ENCODE data around the gene ROBO1.

ROBO1 gene

DNA sequence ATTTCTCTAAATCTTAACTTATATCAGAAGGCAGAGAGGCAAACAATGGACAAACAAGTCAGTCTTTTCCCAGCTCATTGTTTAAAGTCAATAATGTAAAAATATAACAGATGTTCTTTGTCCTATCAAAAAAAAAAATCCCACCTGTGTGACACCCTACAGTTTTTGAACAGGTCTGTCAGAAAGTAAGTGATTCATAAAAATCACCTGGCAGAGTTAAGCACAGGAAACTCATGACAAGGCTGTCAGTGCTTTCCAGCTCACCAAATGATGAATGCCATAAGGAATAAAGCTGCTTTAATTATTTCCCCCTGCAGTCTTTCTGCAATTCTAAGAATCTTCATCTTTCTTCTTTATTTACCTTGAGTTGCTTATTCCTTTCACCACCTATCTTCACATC lies 30.3 kb downstream of the ROBO1 start:
- H3K4me1 Mint-ChIP-seq (ENCODE audit: low read depth) = no peaks in the 10 kb centered on the region
- peaks cover 19% of the 10 kb centered on the region for H3K9me3 Mint-ChIP-seq
- H3K27ac Mint-ChIP-seq = no peak overlapping the region
- no peaks in the 10 kb centered on the region for H3K36me3 Mint-ChIP-seq (ENCODE audit: low read depth)
- H3K4me3 Mint-ChIP-seq = no peak overlapping the region
- no peak for DNase-seq
- H3K27me3 Mint-ChIP-seq = no peaks in the 10 kb centered on the region

DNA sequence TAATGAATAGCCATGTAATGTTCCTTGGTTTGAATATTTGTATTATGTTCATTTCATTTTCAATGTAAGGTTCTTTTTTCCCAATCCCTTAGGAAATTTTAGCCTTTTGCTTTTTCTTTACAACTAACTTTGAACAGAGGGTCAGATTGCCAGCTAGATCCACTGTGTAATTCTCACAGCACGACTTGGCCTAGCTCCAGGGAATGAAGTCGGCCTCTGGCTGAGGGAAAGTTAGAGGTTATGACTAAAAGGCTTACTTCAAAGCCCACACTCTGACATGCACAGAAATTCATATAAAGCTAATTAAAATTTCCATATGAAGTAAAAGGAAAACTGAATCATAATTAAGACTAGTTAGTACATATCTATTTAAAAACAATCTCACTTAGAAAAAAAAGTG lies 38.7 kb downstream of the ROBO1 start:
- H3K9me3 Mint-ChIP-seq = peaks cover 30% of the 10 kb centered on the region
- no peaks in the 10 kb centered on the region for H3K4me1 Mint-ChIP-seq (ENCODE audit: low read depth)
- no peaks in the 10 kb centered on the region for H3K27me3 Mint-ChIP-seq
- no peak for DNase-seq
- H3K4me3 Mint-ChIP-seq = no peak overlapping the region
- no peaks in the 10 kb centered on the region for H3K36me3 Mint-ChIP-seq (ENCODE audit: low read depth)
- no peak overlapping the region for H3K27ac Mint-ChIP-seq

DNA sequence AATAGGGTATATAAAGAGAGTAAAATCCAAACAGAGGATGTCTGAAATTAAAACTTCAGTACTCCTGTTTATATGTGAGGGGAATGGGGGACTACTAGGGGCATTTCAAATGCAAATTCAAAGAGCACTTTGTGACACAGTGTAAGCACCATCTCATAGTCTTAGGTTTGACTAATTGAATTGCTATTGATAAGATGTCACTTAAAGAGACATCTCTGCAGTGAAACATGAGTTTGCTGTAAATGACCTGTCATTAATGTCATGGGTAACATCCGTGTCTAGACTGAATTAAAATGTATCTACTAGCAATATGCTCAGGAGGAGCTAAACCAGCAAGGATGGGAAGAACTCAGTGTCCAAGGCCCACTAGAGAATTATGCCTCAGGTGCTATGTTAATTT lies 41.0 kb downstream of the ROBO1 start:
- no peak for DNase-seq
- H3K9me3 Mint-ChIP-seq = peaks cover 19% of the 10 kb centered on the region
- no peaks in the 10 kb centered on the region for H3K4me1 Mint-ChIP-seq (ENCODE audit: low read depth)
- no peak overlapping the region for H3K27ac Mint-ChIP-seq
- no peak overlapping the region for H3K4me3 Mint-ChIP-seq
- no peaks in the 10 kb centered on the region for H3K27me3 Mint-ChIP-seq
- H3K36me3 Mint-ChIP-seq (ENCODE audit: low read depth) = no peaks in the 10 kb centered on the region

DNA sequence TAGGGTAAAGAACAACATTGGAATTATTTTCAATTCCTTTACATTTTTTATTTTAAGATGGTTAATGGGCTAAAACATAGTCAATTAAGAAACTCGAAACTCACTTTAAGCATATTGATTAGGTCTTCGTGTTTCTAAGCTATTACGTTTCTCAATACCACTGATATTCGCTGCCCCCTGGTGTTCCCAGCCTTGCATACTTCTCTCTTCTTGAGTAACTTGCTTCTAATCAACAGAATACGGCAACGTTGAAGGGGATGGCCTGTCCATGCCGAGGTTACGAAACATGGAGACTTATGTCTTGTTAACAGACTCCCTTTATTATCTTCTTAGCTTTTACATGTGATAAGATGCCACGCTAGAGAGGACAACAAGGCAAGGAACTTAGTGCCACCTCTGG lies 43.6 kb downstream of the ROBO1 start:
- H3K9me3 Mint-ChIP-seq = peaks cover 12% of the 10 kb centered on the region
- H3K27me3 Mint-ChIP-seq = no peaks in the 10 kb centered on the region
- no peak overlapping the region for H3K27ac Mint-ChIP-seq
- H3K4me1 Mint-ChIP-seq (ENCODE audit: low read depth) = no peaks in the 10 kb centered on the region
- no peak overlapping the region for H3K4me3 Mint-ChIP-seq
- no peaks in the 10 kb centered on the region for H3K36me3 Mint-ChIP-seq (ENCODE audit: low read depth)
- DNase-seq = no peak

DNA sequence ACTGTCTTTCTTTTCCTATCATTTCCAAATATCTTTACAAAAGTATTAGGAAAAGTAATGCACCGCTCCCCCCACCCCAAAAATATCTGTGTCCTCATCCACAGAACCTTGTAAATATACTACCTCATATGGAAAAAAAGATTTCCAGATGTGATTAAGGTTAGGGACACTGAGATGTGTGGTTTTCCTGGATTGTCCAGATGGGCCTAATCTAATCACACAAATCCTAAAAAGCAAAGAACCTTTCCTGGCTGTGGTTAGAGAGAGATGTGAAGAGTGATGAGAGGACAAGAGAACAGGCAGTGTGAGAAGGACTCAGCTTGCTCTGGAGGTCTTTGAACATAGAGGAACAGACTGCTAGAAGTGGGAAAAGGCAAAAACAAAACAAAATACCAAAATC lies 77.7 kb downstream of the ROBO1 start:
- no peak for DNase-seq
- no peak overlapping the region for H3K27ac Mint-ChIP-seq

DNA sequence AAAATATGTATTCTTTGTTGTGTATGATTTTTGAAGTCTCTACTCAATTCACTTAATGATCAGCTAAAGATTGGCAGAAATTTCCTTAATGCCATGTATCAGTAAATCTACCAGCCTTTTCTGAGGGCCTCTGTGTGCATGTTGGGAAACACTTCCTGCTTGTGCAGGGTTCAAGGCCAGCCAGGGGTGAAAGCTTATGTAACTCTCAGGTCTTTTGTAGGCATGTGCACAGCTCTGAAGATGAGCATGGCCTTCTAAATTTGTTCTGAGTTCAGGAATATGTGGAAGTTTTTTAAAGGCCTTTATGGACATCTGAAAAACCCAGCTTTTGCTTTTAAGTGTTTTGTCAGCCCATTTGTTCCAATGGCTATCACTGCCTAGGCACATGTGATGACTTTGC lies 82.7 kb downstream of the ROBO1 start:
- Mint-ChIP-seq H3K27me3 (no peaks in the 10 kb centered on the region), H3K36me3 (ENCODE audit: low read depth) (no peaks in the 10 kb centered on the region), H3K4me3 (no peak overlapping the region), H3K27ac (no peak overlapping the region), H3K4me1 (ENCODE audit: low read depth) (no peaks in the 10 kb centered on the region), H3K9me3 (peaks cover 14% of the 10 kb centered on the region)
- no peak for DNase-seq

More for the DNA sequence above, 77.7 kb downstream of the ROBO1 start:
- H3K36me3 Mint-ChIP-seq (ENCODE audit: low read depth) = no peaks in the 10 kb centered on the region
- H3K27me3 Mint-ChIP-seq = no peaks in the 10 kb centered on the region
- peaks cover 11% of the 10 kb centered on the region for H3K9me3 Mint-ChIP-seq
- H3K4me3 Mint-ChIP-seq = no peak overlapping the region
- H3K4me1 Mint-ChIP-seq (ENCODE audit: low read depth) = no peaks in the 10 kb centered on the region

DNA sequence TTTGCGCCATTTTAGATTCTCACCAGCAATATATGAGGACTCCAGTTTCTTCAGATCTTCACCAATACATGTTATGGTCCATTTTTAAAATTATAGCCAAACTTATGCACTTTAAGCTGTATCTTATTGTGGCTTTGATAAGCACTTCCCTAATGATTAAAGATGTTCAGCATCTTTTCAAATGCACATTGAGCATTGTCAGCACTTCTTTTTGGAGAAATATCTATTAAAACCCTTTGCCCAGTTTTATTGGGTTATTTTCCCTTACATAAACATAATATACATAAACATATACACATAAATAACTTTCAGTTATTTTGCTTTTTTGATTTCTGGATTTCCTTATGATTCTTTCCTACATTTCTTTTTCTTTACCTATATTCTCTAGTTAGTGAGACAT lies 83.8 kb downstream of the ROBO1 start:
- no peak overlapping the region for H3K4me3 Mint-ChIP-seq
- no peaks in the 10 kb centered on the region for H3K4me1 Mint-ChIP-seq (ENCODE audit: low read depth)
- peaks cover 19% of the 10 kb centered on the region for H3K9me3 Mint-ChIP-seq
- no peak overlapping the region for H3K27ac Mint-ChIP-seq
- no peaks in the 10 kb centered on the region for H3K36me3 Mint-ChIP-seq (ENCODE audit: low read depth)
- no peak for DNase-seq
- H3K27me3 Mint-ChIP-seq = no peaks in the 10 kb centered on the region

DNA sequence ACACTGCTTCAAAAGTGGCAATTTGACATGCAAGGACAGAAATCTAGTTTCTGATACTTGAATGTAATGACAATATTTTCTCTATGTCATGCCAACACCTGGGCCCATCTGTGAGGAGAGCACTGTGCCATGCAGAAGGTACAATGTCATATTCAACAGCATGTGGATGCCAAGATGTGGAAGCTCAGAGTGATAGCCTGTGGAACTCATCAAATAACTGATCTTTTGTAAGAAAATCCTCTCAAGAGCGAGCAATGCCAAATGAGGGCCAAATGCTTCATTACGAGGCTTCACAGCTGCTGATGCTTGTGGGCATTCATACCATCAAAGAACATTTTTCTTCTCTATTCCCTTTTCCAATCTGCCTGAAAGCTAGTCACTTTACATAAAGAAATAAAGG lies 95.1 kb downstream of the ROBO1 start:
- Mint-ChIP-seq H3K27me3 (no peaks in the 10 kb centered on the region), H3K9me3 (peaks cover 24% of the 10 kb centered on the region), H3K36me3 (ENCODE audit: low read depth) (no peaks in the 10 kb centered on the region), H3K4me1 (ENCODE audit: low read depth) (no peaks in the 10 kb centered on the region), H3K27ac (no peak overlapping the region), H3K4me3 (no peak overlapping the region)
- no peak for DNase-seq

DNA sequence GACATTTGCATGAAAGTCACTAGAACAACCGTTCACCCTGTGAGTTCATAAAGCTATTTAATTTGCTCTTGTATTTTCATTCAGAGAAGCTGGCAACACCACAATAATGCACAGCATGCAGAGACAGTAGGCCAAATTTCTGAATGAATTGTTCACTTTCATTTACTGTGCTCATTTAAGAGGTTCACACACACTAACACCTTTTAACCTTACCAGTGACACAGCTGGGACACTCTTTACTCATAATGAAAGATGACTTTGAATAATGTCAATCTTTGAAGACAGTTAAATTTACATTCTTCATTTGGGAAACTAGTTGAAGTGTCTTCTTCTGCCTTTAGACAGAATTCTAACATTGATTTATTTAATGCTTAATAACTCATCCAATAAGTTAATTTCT lies 95.7 kb downstream of the ROBO1 start:
- Mint-ChIP-seq H3K4me1 (ENCODE audit: low read depth) (no peaks in the 10 kb centered on the region), H3K4me3 (no peak overlapping the region), H3K27me3 (no peaks in the 10 kb centered on the region), H3K36me3 (ENCODE audit: low read depth) (no peaks in the 10 kb centered on the region), H3K27ac (no peak overlapping the region), H3K9me3 (peaks cover 22% of the 10 kb centered on the region)
- no peak for DNase-seq

DNA sequence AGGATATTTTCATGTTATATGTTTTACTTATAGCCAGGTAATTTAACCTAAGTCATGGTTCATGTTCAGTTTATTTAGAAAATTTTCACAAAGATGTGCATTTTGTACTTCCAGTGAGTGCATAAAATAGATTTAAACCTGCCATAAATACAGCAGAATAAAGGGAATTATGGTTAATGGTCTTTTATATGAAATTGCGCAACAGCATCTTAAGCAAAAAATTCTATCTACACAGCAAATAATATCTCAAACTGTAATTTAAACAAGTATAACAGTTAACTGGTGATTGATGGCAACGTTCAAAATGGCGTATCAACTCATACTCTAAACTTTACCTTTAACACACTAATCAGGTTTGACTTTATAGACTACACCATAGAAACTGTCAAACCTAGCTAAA lies 97.6 kb downstream of the ROBO1 start:
- Mint-ChIP-seq H3K27ac (no peak overlapping the region), H3K4me1 (ENCODE audit: low read depth) (no peaks in the 10 kb centered on the region), H3K9me3 (peaks cover 23% of the 10 kb centered on the region), H3K36me3 (ENCODE audit: low read depth) (no peaks in the 10 kb centered on the region), H3K27me3 (no peaks in the 10 kb centered on the region), H3K4me3 (no peak overlapping the region)
- DNase-seq = no peak

DNA sequence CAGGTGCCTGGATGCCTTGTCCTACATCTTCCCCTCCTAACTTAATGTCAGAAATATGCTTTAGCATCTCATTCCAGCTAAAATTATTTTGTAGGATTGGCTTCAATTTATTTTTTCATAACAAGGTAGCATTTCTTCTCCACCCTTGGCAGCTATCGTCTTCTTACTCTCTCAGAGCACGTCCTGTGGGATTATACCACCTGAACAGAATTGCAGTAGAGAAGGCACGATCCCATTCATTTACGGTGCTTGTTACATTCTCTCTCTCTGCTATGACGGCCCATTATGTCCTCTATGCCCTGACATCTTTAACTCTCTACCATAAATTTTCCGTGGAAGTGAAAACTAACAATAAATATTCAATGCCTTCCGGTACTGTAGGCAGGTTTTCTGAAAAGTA lies 103.3 kb downstream of the ROBO1 start:
- no peaks in the 10 kb centered on the region for H3K36me3 Mint-ChIP-seq (ENCODE audit: low read depth)
- peaks cover 30% of the 10 kb centered on the region for H3K9me3 Mint-ChIP-seq
- H3K27me3 Mint-ChIP-seq = no peaks in the 10 kb centered on the region
- DNase-seq = no peak
- no peak overlapping the region for H3K4me3 Mint-ChIP-seq
- no peak overlapping the region for H3K27ac Mint-ChIP-seq
- no peaks in the 10 kb centered on the region for H3K4me1 Mint-ChIP-seq (ENCODE audit: low read depth)

DNA sequence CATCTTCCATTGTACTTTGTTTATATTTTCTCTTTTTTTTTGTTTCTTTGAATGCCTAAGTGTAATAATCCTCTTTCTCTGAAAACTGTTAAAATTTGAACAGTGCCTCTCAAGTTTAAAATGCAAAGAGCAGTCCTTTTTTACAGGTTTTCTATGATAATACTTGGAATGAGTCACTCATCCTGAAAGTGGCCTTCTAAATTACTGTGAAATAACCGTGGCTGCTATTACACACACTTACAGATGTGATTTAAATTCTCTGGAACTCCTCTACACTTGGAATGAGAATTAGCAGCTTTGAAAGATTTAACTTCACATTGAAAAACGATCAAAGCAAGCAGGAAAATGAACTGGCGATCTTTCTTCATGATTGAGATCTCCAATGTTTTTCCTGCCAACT lies 105.9 kb downstream of the ROBO1 start:
- no peaks in the 10 kb centered on the region for H3K36me3 Mint-ChIP-seq (ENCODE audit: low read depth)
- no peak overlapping the region for H3K27ac Mint-ChIP-seq
- DNase-seq = no peak
- no peak overlapping the region for H3K4me3 Mint-ChIP-seq
- H3K9me3 Mint-ChIP-seq = peaks cover 31% of the 10 kb centered on the region
- no peaks in the 10 kb centered on the region for H3K4me1 Mint-ChIP-seq (ENCODE audit: low read depth)
- H3K27me3 Mint-ChIP-seq = no peaks in the 10 kb centered on the region

DNA sequence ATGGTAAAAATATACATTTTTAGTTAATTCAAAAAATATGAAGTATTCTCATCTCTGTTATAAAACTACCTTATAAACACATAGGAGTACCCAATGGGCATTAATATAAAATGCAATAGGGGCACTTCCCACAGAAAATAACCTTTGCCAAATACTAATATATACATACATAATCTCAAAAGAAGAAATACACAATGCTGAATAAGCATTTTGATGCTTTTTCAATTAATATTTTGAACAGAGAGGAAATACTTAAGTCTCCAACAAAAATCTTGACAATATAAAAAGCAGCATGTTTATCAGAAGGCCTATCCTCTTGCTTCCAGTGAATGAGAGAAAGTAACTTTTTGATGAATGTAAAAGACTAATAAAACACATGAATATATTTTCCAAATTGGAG lies 110.7 kb downstream of the ROBO1 start:
- Mint-ChIP-seq H3K27ac (no peak overlapping the region), H3K4me1 (ENCODE audit: low read depth) (no peaks in the 10 kb centered on the region), H3K4me3 (no peak overlapping the region), H3K9me3 (peaks cover 26% of the 10 kb centered on the region), H3K36me3 (ENCODE audit: low read depth) (no peaks in the 10 kb centered on the region), H3K27me3 (no peaks in the 10 kb centered on the region)
- DNase-seq = no peak

DNA sequence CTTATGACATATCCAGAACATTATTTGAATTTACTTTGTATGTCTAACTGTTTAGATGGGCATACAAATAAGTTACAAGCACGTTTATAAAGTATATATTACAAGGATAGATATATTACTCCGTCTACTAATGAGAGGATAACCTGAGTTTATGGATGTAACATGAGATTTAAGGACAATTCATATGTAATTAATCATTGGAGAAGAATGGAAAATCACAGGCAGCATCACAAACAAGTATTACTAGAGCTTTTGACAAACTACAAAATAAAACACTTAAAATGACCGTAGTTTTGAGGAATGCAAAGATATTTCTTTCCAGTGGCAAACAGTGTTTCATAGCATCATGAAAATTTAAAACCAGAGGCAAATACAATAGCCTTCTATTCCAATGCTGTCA lies 113.8 kb downstream of the ROBO1 start:
- H3K9me3 Mint-ChIP-seq = peaks cover 13% of the 10 kb centered on the region
- DNase-seq = no peak
- H3K36me3 Mint-ChIP-seq (ENCODE audit: low read depth) = no peaks in the 10 kb centered on the region
- no peaks in the 10 kb centered on the region for H3K4me1 Mint-ChIP-seq (ENCODE audit: low read depth)
- H3K27ac Mint-ChIP-seq = no peak overlapping the region
- H3K27me3 Mint-ChIP-seq = no peaks in the 10 kb centered on the region
- H3K4me3 Mint-ChIP-seq = no peak overlapping the region

DNA sequence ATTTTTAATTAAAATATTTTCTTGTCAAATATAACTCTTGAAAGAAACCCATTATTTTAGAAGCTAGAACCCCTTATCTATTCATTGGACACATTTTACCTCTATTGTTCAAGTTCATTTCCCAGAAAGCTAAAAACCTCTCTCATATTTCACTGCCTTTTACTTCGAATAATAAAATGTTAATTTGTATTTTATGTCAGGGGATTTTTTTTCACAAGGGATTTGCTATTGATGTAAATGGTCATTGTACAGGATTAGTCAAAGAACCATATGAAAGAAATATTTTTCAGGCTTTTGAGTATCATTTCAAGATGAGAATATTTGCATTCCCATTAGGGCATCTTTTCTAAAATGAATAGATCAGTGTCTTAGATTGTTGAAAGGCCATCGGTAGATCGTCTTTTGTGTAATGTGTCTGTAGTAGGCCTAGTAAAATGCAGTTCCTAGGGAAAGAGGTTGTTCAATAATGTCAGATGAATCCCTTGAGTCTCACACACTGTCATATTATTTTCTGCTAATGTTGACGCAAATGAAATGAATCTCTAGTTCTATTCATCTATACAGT lies 114.5 kb downstream of the ROBO1 start:
- H3K36me3 Mint-ChIP-seq (ENCODE audit: low read depth) = no peaks in the 10 kb centered on the region
- H3K9me3 Mint-ChIP-seq = peaks cover 13% of the 10 kb centered on the region
- no peaks in the 10 kb centered on the region for H3K27me3 Mint-ChIP-seq
- H3K27ac Mint-ChIP-seq = no peak overlapping the region
- no peaks in the 10 kb centered on the region for H3K4me1 Mint-ChIP-seq (ENCODE audit: low read depth)
- DNase-seq = no peak
- H3K4me3 Mint-ChIP-seq = no peak overlapping the region

DNA sequence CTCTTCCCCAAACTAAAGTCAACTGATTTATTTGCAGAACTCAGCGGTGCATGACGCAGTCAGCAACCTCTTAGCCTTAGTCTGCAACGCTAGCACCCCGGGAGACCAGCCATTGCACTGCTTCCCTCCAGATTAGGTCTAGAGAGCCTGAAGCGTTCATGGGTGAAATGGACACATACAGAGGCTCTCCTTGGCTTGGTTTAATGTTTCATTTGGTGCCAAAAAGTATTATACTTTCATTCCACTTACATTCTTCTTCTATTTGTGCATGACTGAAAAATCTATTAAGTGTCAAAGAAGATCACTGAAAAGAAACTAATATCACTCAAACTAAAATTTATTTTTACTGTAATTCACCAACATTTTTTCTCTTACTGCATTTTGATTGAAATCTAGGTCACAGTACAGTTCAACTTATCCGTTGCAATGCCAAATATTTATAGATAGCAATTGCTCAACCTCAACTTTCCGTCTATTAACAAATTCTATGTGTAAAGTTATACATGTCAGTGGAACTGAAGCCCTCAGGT lies 116.2 kb downstream of the ROBO1 start:
- H3K36me3 Mint-ChIP-seq (ENCODE audit: low read depth) = no peaks in the 10 kb centered on the region
- H3K27ac Mint-ChIP-seq = no peak overlapping the region
- no peaks in the 10 kb centered on the region for H3K27me3 Mint-ChIP-seq
- H3K4me3 Mint-ChIP-seq = no peak overlapping the region
- no peaks in the 10 kb centered on the region for H3K4me1 Mint-ChIP-seq (ENCODE audit: low read depth)
- DNase-seq = no peak
- H3K9me3 Mint-ChIP-seq = peaks cover 8% of the 10 kb centered on the region

All from activated T-cell treated with anti-CD3 and anti-CD28 coated beads, Interleukin-2, amount 50 U/mL, for 24 hours (primary cell).